Progenitor cell of endocrine pancreas (in vitro differentiated cells): ENCODE results near the gene PANX1. TPM values are rescaled to one million over a fixed set of nuclear protein-coding genes. Genes with fewer than 3 reads are reported as not detected.
A peak's percentile ranks its signal among the peaks of the same experiment; 100 is the strongest.
"Not testable (repeated sequence)": the region's sequence is repeated elsewhere in the genome, so short reads cannot be mapped to it uniquely, and the experiment has no call there.

ENCODE experiments used
- DNase-seq: peaks from one replicate; pipeline ENCODE4 v3.0.0; 2021; ENCODE audit warnings: low spot score; ENCODE audit not compliant: unreplicated experiment
- H3K27ac Mint-ChIP-seq: 2 replicates; pipeline ENCODE4 v1.8.0; 2021; ENCODE audit warnings: mild to moderate bottlenecking, moderate library complexity, mixed read lengths
- H3K27me3 Mint-ChIP-seq: 2 replicates; pipeline ENCODE4 v1.8.0; 2021; ENCODE audit warnings: mixed read lengths
- H3K36me3 Mint-ChIP-seq: 2 replicates; pipeline ENCODE4 v1.8.0; 2022; ENCODE audit warnings: mixed read lengths; ENCODE audit not compliant: insufficient read depth
- H3K4me1 Mint-ChIP-seq: 2 replicates; pipeline ENCODE4 v1.8.0; 2021; ENCODE audit warnings: low read depth, mixed read lengths
- H3K4me3 Mint-ChIP-seq: 2 replicates; pipeline ENCODE4 v1.8.0; 2021; ENCODE audit warnings: low read depth, mild to moderate bottlenecking, moderate library complexity, mixed read lengths
- H3K9me3 Mint-ChIP-seq: 2 replicates; pipeline ENCODE4 v1.8.0; 2021; ENCODE audit warnings: low read depth, mixed read lengths
- CTCF ChIP-seq: fragments of 200-600 bp; sonication (generic); IDR thresholded peaks from one replicate; pipeline ENCODE4 v1.5.0; 2021; ENCODE audit warnings: antibody characterized with exemption, mild to moderate bottlenecking; ENCODE audit not compliant: unreplicated experiment
- total RNA-seq: library from RNA; stranded (reverse); gene quantifications from 2 replicates; pipeline ENCODE4 v1.2.1, GENCODE V29; 2021

PANX1 gene
- total RNA-seq, 1 donor from 2014 or later = 31.9 TPM

- DNase-seq = no peak
- H3K9me3 Mint-ChIP-seq = no peaks in the 10 kb centered on the region
- no peak overlapping the region for H3K4me3 Mint-ChIP-seq
- peaks cover 28% of the 10 kb centered on the region for H3K4me1 Mint-ChIP-seq
- H3K36me3 Mint-ChIP-seq = peaks cover 3% of the 10 kb centered on the region
- no peaks in the 10 kb centered on the region for H3K27me3 Mint-ChIP-seq
- H3K27ac Mint-ChIP-seq = peak overlapping the region; percentile 9
- no peak for TF ChIP-seq CTCF
These were observed 22.4 kb downstream of the PANX1 start for GRCh38 chr11:94150704-94151685.

GRCh38 chr11:94151903-94152677 lies 23.4 kb downstream of the PANX1 start:
- H3K36me3 Mint-ChIP-seq = peaks cover 9% of the 10 kb centered on the region
- DNase-seq = no peak
- H3K9me3 Mint-ChIP-seq = no peaks in the 10 kb centered on the region
- no peak overlapping the region for H3K4me3 Mint-ChIP-seq
- H3K4me1 Mint-ChIP-seq = peaks cover 28% of the 10 kb centered on the region
- H3K27ac Mint-ChIP-seq = peak overlapping the region; percentile 90
- no peaks in the 10 kb centered on the region for H3K27me3 Mint-ChIP-seq
- TF ChIP-seq CTCF = no peak

- peaks cover 28% of the 10 kb centered on the region for H3K4me1 Mint-ChIP-seq
- peak overlapping the region; percentile 90 for H3K27ac Mint-ChIP-seq
- TF ChIP-seq CTCF = no peak
- no peaks in the 10 kb centered on the region for H3K27me3 Mint-ChIP-seq
- no peaks in the 10 kb centered on the region for H3K9me3 Mint-ChIP-seq
- peaks cover 13% of the 10 kb centered on the region for H3K36me3 Mint-ChIP-seq
- H3K4me3 Mint-ChIP-seq = no peak overlapping the region
- no peak for DNase-seq
These were observed 24.0 kb downstream of the PANX1 start for GRCh38 chr11:94152678-94153065.

DNA sequence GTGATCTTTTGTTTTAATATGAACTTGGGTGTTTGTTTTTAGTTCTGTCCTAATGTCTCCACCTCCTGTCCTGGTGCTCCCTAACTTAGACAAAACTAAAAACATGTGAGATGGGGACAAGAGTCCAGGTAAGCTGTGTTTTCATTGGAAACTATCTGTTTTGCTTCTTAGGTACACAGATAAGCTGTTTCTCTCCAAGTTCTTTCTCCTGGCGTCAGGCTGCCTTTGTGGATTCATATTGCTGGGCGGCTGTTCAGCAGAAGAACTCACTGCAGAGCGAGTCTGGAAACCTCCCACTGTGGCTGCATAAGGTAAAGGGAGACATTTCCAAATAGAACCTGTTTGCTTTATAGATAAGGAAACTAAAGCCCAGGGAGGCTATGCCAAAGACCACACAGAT lies 24.7 kb downstream of the PANX1 start:
- peaks cover 28% of the 10 kb centered on the region for H3K4me1 Mint-ChIP-seq
- H3K27me3 Mint-ChIP-seq = no peaks in the 10 kb centered on the region
- TF ChIP-seq CTCF = no peak
- peaks cover 17% of the 10 kb centered on the region for H3K36me3 Mint-ChIP-seq
- peak overlapping the region; percentile 80 for H3K27ac Mint-ChIP-seq
- no peak for DNase-seq
- no peaks in the 10 kb centered on the region for H3K9me3 Mint-ChIP-seq
- no peak overlapping the region for H3K4me3 Mint-ChIP-seq

DNA sequence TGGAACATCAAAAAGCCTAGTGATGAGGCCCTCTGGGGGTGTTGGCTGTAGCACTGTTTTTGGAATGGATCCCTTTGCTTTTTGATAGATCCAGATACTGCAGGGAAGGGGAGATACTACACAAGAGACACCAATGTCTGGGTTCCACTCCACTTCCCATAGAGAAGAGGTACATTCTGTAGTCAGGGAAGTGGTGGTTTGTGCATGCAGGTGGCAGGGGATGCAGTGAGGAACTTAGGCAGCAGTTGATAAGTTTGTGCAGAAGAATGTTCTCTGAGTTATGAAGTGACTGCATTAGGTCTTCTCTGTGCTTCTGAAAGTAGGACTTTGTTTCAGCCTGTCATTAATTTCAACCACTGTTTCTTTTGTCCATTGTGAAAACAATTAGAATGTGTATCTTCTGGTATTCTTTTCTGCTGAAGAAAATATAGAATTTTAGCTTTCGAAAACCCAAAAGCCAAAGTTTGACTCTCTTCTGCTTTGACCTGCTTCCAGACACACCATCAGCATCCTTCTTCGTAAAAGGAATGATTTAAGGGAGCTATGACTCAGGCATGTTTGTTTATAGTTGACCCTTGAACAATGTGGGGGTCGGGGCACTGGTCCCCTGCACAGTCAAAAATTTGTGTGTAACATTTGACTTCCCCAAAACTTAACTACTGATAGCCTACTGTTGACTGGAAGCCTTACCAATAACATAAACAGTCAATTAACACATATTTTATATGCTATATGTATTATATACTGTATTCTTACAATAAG lies 25.6 kb downstream of the PANX1 start:
- H3K4me1 Mint-ChIP-seq = peaks cover 28% of the 10 kb centered on the region
- H3K36me3 Mint-ChIP-seq = peaks cover 24% of the 10 kb centered on the region
- no peak overlapping the region for H3K27ac Mint-ChIP-seq
- peaks cover 1% of the 10 kb centered on the region for H3K9me3 Mint-ChIP-seq
- no peak for DNase-seq
- H3K27me3 Mint-ChIP-seq = no peaks in the 10 kb centered on the region
- TF ChIP-seq CTCF = no peak
- no peak overlapping the region for H3K4me3 Mint-ChIP-seq

GRCh38 chr11:94157339-94157738 lies 28.7 kb downstream of the PANX1 start:
- H3K4me3 Mint-ChIP-seq, DNase-seq, H3K27ac Mint-ChIP-seq, H3K27me3 Mint-ChIP-seq: not testable (repeated sequence)
- peaks cover 24% of the 10 kb centered on the region for H3K9me3 Mint-ChIP-seq
- H3K4me1 Mint-ChIP-seq = peaks cover 19% of the 10 kb centered on the region
- H3K36me3 Mint-ChIP-seq = peaks cover 51% of the 10 kb centered on the region
